ENCODE results near the gene QRICH2.
A peak's percentile ranks its signal among the peaks of the same experiment; 100 is the strongest.

The QRICH2 gene

GRCh38 chr17:76278952-76279741 is 28.9 kb downstream of the QRICH2 start:
- Histone ChIP-seq H3K4me3 (ENCODE audit: severe bottlenecking) (no peak overlapping the region), H3K27me3 (ENCODE audit: insufficient read depth, poor library complexity, severe bottlenecking) (no peaks in the 10 kb centered on the region), H3K36me3 (ENCODE audit: low read depth) (no peaks in the 10 kb centered on the region), H3K9me3 (ENCODE audit: severe bottlenecking) (no peaks in the 10 kb centered on the region), H3K4me1 (ENCODE audit: insufficient read depth, poor library complexity, severe bottlenecking) (no peaks in the 10 kb centered on the region), H3K27ac (ENCODE audit: poor library complexity, severe bottlenecking) (no peak overlapping the region)
- ATAC-seq (ENCODE audit: low read depth) (peak; percentile 87), DNase-seq (ENCODE audit: low spot score) (no peak)
- peak; percentile 96 for TF ChIP-seq CTCF (IDR thresholded peaks at IDR 0.05; ENCODE audit: poor library complexity, severe bottlenecking)

- H3K27ac ChIP-seq (ENCODE audit: poor library complexity, severe bottlenecking), result no peak overlapping the region
- H3K9me3 ChIP-seq (ENCODE audit: severe bottlenecking), result no peaks in the 10 kb centered on the region
- no peaks in the 10 kb centered on the region for H3K4me1 ChIP-seq (ENCODE audit: insufficient read depth, poor library complexity, severe bottlenecking)
- H3K27me3 ChIP-seq (ENCODE audit: insufficient read depth, poor library complexity, severe bottlenecking), result no peaks in the 10 kb centered on the region
- no peaks in the 10 kb centered on the region for H3K36me3 ChIP-seq (ENCODE audit: low read depth)
- TF ChIP-seq CTCF (IDR thresholded peaks at IDR 0.05; ENCODE audit: poor library complexity, severe bottlenecking), result no peak
- ATAC-seq (ENCODE audit: low read depth) (no peak), DNase-seq (ENCODE audit: low spot score) (no peak)
- H3K4me3 ChIP-seq (ENCODE audit: severe bottlenecking), result no peak overlapping the region
These were observed 29.7 kb downstream of the QRICH2 start for GRCh38 chr17:76278268-76278908.

- H3K27ac ChIP-seq (ENCODE audit: poor library complexity, severe bottlenecking), result no peak overlapping the region
- H3K4me3 ChIP-seq (ENCODE audit: severe bottlenecking), result no peak overlapping the region
- no peaks in the 10 kb centered on the region for H3K27me3 ChIP-seq (ENCODE audit: insufficient read depth, poor library complexity, severe bottlenecking)
- H3K36me3 ChIP-seq (ENCODE audit: low read depth), result no peaks in the 10 kb centered on the region
- H3K4me1 ChIP-seq (ENCODE audit: insufficient read depth, poor library complexity, severe bottlenecking), result no peaks in the 10 kb centered on the region
- DNase-seq (ENCODE audit: low spot score) (no peak), ATAC-seq (ENCODE audit: low read depth) (no peak)
- H3K9me3 ChIP-seq (ENCODE audit: severe bottlenecking), result no peaks in the 10 kb centered on the region
- TF ChIP-seq CTCF (IDR thresholded peaks at IDR 0.05; ENCODE audit: poor library complexity, severe bottlenecking), result no peak
These were observed 30.5 kb downstream of the QRICH2 start for GRCh38 chr17:76277300-76278267.

GRCh38 chr17:76276461-76277299 is 31.4 kb downstream of the QRICH2 start:
- Histone ChIP-seq H3K27ac (ENCODE audit: poor library complexity, severe bottlenecking) (no peak overlapping the region), H3K4me3 (ENCODE audit: severe bottlenecking) (no peak overlapping the region), H3K36me3 (ENCODE audit: low read depth) (no peaks in the 10 kb centered on the region), H3K27me3 (ENCODE audit: insufficient read depth, poor library complexity, severe bottlenecking) (no peaks in the 10 kb centered on the region), H3K4me1 (ENCODE audit: insufficient read depth, poor library complexity, severe bottlenecking) (no peaks in the 10 kb centered on the region), H3K9me3 (ENCODE audit: severe bottlenecking) (no peaks in the 10 kb centered on the region)
- DNase-seq (ENCODE audit: low spot score) (no peak), ATAC-seq (ENCODE audit: low read depth) (peak; percentile 7; the same call in 1 of the 3 replicates)
- TF ChIP-seq CTCF (IDR thresholded peaks at IDR 0.05; ENCODE audit: poor library complexity, severe bottlenecking), result no peak
